GM12864 (cell line): ENCODE results near the gene DRAP1.

Experiments
- DNase-seq: peaks from one replicate; pipeline ENCODE4 v3.0.0-alpha.2; 2011; ENCODE audit warnings: low read depth
- H3K4me3 ChIP-seq: 2 replicates; pipeline ENCODE4 v1.5.1; 2011; ENCODE audit warnings: mild to moderate bottlenecking, low read depth, low read length, control low read depth
- TF ChIP-seq, protein P1 (sequence below): IDR thresholded peaks from 2 replicates; pipeline ENCODE4 v1.5.1; 2011; ENCODE audit warnings: low read depth, mild to moderate bottlenecking, moderate library complexity, low read length, control low read depth, inconsistent platforms; ENCODE audit errors: missing control alignments

DRAP1 gene

DNA sequence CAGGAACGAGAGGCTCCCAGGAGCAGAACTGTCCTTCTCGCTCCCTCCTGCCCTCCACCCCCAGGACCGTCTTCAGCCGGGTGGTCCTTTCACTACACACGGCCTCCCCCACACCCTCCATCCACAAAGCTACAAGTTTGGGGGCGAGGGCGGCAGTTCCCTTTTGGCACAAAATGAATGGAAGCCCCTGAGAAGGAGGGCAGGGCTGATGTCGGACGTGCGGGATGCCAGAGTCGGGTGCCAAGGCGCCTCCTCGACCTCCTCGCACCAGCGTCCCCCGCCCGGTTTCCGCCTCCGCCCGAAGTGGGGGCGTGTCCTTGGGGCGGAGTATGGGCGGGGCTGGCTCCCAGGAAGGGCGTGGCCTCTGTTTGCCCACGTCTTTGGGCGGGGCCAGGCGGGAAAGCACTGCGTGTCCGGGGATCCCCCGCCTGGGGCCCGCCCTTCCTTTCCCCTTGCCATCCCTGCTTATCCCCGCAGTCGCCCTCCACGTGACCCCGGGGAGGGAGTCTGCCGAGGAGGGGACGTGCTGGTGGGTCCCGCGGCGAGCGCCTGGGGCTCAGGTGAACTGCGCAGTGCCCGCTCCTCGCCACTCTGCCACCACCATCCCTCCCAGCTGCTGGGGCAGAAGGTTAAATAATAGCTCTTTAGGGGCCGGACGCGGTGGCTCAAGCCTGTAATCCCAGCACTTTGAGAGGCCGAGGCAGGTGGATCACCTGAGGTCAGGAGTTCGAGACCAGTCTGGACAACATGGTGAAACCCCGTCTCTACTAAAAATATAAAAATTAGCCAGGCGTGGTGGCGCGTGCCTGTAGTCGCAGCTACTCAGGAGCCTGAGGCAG, 45.7 kb upstream of the DRAP1 start:
- DNase-seq, result peak; percentile 65
- TF ChIP-seq, protein P1, sequence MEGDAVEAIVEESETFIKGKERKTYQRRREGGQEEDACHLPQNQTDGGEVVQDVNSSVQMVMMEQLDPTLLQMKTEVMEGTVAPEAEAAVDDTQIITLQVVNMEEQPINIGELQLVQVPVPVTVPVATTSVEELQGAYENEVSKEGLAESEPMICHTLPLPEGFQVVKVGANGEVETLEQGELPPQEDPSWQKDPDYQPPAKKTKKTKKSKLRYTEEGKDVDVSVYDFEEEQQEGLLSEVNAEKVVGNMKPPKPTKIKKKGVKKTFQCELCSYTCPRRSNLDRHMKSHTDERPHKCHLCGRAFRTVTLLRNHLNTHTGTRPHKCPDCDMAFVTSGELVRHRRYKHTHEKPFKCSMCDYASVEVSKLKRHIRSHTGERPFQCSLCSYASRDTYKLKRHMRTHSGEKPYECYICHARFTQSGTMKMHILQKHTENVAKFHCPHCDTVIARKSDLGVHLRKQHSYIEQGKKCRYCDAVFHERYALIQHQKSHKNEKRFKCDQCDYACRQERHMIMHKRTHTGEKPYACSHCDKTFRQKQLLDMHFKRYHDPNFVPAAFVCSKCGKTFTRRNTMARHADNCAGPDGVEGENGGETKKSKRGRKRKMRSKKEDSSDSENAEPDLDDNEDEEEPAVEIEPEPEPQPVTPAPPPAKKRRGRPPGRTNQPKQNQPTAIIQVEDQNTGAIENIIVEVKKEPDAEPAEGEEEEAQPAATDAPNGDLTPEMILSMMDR, result no peak
- H3K4me3 ChIP-seq, result peak overlapping the region; percentile 58

DNA sequence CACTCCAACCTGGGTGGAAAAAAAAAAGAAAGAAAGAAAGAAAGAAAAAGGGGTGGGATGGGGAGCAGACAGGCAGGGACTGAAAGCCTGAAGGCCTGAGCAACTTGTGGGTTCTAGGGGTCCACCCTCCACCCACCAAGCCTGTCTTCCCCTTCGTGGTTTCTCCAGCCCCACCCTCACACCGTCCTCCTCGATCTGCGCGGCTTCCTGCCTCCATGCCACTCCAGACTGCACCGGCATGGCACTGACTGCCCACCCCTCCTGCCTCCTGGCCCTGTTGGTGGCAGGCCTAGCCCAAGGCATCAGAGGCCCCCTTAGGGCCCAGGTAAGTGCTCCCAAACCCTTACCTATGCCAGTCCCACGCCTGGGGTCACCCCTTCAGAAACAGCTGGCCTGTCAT, 39.6 kb upstream of the DRAP1 start, which contains the start of gene CTSW:
CTSW (plus strand) TSS at position 221 of the 400 bp plus-strand sequence; CDS start at position 239, 18 bp downstream.
- H3K4me3 ChIP-seq, result no peak within 1 kb of the TSS
- TF ChIP-seq, protein P1, result no peak
- DNase-seq, result no peak

DNA sequence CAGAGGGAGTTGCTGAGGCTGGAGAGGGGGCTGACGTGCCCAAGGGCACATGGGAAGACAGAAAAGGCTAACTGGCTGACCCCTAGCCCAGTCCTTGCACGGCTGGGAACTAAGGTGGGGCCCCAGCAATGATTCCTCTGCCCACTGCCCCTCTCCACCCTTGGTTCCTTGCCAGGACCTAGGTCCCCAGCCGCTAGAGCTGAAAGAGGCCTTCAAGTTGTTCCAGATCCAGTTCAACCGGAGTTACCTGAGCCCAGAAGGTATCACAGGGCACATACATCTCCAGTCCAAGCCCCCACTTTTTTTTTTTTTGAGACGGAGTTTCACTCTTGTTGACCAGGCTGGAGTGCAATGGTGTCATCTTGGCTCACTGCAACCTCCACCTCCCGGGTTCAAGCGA, 39.2 kb upstream of the DRAP1 start:
- TF ChIP-seq, protein P1, result no peak
- H3K4me3 ChIP-seq, result no peak overlapping the region
- no peak for DNase-seq

DNA sequence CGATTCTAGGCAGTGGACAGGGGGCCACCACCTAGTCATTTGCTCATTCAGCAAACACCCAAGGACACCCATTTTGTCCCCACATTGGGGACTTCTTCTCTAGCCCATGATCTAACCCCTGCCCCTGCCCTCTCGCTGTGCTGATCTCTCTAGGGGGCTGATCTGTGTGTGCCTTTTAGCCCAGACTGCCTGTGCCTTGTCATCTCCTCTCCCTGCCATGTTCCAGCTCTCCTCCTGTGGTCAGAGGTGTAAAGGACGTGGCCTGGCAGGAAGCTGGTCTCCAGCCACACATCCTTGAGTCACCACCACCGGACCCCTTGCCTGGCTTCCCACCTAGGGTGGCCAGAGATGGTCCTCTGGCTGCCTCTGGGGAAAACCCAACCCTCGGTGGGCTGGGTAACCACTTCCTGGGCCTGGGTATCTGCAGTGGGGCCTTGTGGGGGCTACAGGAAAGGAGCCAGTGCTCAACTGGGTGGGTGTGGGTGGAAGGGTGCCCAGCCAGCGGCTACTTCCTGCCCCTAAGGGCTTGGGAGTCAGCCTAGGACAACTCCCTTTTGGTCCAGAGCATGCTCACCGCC, 38.3 kb upstream of the DRAP1 start:
- no peak overlapping the region for H3K4me3 ChIP-seq
- TF ChIP-seq, protein P1, result no peak
- no peak for DNase-seq

DNA sequence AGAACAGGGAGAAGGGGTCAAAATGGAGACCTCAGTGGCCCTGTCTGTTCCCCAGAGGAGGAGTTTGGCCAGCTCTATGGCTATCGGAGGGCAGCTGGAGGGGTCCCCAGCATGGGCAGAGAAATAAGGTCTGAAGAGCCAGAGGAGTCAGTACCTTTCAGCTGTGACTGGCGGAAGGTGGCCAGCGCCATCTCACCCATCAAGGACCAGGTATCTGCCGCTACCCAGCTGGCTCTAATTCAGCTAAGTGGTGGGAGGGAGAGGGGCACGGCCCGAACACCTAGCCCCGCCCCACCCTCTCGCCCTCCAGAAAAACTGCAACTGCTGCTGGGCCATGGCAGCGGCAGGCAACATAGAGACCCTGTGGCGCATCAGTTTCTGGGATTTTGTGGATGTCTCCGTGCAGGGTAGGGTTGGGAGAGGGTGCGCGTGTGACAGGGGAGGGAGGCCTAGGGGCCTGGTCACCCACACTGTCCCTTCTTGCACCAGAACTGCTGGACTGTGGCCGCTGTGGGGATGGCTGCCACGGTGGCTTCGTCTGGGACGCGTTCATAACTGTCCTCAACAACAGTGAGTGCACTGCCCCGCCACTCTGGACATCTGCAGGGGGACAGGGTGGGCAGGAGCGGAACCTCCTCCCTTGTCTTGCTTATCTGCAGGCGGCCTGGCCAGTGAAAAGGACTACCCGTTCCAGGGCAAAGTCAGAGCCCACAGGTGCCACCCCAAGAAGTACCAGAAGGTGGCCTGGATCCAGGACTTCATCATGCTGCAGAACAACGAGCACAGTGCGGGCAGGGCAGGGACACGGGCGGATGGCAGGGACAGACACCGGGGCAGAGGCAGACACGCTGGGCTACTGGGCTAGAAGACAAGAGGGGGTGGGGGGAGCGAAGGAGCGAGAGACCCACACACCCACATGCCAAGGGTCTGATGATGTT, 36.8 kb upstream of the DRAP1 start:
- DNase-seq, result no peak
- H3K4me3 ChIP-seq, result no peak overlapping the region
- TF ChIP-seq, protein P1, result no peak

DNA sequence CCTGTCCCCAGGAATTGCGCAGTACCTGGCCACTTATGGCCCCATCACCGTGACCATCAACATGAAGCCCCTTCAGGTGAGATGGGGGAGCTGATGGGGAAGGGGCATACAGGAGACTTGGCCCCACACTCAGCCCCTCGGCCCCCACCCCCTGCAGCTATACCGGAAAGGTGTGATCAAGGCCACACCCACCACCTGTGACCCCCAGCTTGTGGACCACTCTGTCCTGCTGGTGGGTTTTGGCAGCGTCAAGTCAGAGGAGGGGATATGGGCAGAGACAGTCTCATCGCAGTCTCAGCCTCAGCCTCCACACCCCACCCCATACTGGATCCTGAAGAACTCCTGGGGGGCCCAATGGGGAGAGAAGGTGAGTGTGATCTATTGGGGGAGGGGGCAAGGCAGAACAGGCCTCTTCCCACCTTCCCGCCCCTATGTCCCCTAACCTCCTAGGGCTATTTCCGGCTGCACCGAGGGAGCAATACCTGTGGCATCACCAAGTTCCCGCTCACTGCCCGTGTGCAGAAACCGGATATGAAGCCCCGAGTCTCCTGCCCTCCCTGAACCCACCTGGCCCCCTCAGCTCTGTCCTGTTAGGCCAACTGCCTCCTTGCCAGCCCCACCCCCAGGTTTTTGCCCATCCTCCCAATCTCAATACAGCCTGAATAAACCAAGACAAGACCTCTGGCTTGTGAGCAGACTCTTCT, 36.0 kb upstream of the DRAP1 start:
- TF ChIP-seq, protein P1, result no peak
- DNase-seq, result no peak
- no peak overlapping the region for H3K4me3 ChIP-seq
